HCT116 (cell line): ENCODE data around the gene PDE4D. TPM values are rescaled to one million over a fixed set of nuclear protein-coding genes. Genes with fewer than 3 reads are reported as not detected.
A peak's percentile ranks its signal among the peaks of the same experiment; 100 is the strongest.

Experiments
- ATAC-seq: fragments of 200-7000 bp; cut with Tn5 transposase; 2 replicates; pipeline ENCODE4 v1.9.1; 2020; ENCODE audit warnings: mild to moderate bottlenecking, moderate library complexity
- BruUV-seq: library from RNA; stranded (reverse); fragments of 400-500 nt; replicated peaks from 2 replicates; lab custom pipeline; 2021; lab: Mats Ljungman, UMichigan
- CTCF ChIA-PET: fragments of 300-600 bp; sonication (Branson Sonifier 250); formaldehyde crosslinking; loops from one replicate; lab custom pipeline; 2021; ENCODE audit warnings: antibody characterized with exemption; lab: Charles Lee
- POLR2A ChIA-PET: fragments of 300-600, 350-600 bp; sonication (Branson Sonifier 250); formaldehyde crosslinking; loops from one replicate; lab custom pipeline; 2021; ENCODE audit warnings: antibody characterized with exemption; lab: Charles Lee
- RAD21 ChIA-PET, 2 experiments: fragments of 300-600 bp; sonication (Branson Sonifier 250); formaldehyde crosslinking; loops; one replicate each; lab custom pipeline; 2023; ENCODE audit warnings: low total read pairs in 2 of 2; ENCODE audit not compliant: uncharacterized antibody in 2 of 2, unreplicated experiment in 2 of 2, low non-redundant PET in 1 of 2; lab: Charles Lee
- DNase-seq: peaks from one replicate; pipeline ENCODE4 v3.0.0-alpha.2; 2010; ENCODE audit warnings: low read depth, low spot score
- H2AFZ ChIP-seq: fragments of 200-600 bp; shearing (Covaris generic), sonication (generic); 2 replicates; pipeline ENCODE4 v1.6.1; 2017; ENCODE audit warnings: low read depth, mixed run types, mixed read lengths, antibody characterized with exemption, low read length; ENCODE audit not compliant: poor library complexity, severe bottlenecking
- H3K27ac ChIP-seq: 2 replicates; pipeline ENCODE4 v1.5.1; 2012; ENCODE audit warnings: low read depth, low read length
- H3K27me3 ChIP-seq: fragments of 200-600 bp; sonication (generic); 2 replicates; pipeline ENCODE4 v1.6.1; 2016; ENCODE audit warnings: mixed run types, low read length, mixed read lengths; ENCODE audit not compliant: insufficient read depth
- H3K36me3 ChIP-seq, 2 experiments: fragments of 200-500 bp in 1 of 2; fragments of 200-600 bp in 1 of 2; sonication (Bioruptor generic) in 1 of 2; sonication (generic) in 1 of 2; 2 replicates each; pipeline versions ENCODE4 v1.5.1 to v1.6.1; 2014 to 2016; ENCODE audit warnings: low read length in 2 of 2, inconsistent platforms in 1 of 2, mixed read lengths in 1 of 2, mixed run types in 1 of 2; ENCODE audit not compliant: insufficient read depth in 2 of 2, control insufficient read depth in 1 of 2
- H3K4me1 ChIP-seq, 2 experiments: fragments of 200-600 bp in 1 of 2; sonication (generic) in 1 of 2; 2 replicates each; pipeline versions ENCODE4 v1.5.1 to v1.6.1; 2012 to 2017; ENCODE audit warnings: low read length in 2 of 2, inconsistent platforms in 1 of 2, mild to moderate bottlenecking in 1 of 2, mixed read lengths in 1 of 2, mixed run types in 1 of 2, moderate library complexity in 1 of 2; ENCODE audit not compliant: insufficient read depth in 2 of 2, control insufficient read depth in 1 of 2
- H3K4me2 ChIP-seq: fragments of 200-600 bp; sonication (generic); 2 replicates; pipeline ENCODE4 v1.6.1; 2017; ENCODE audit warnings: mixed run types, low read length, mixed read lengths
- H3K4me3 ChIP-seq, 2 experiments: fragments of 200-600 bp in 1 of 2; sonication (generic) in 1 of 2; replicated peaks in 1 of 2; 2 replicates each; pipeline ENCODE4 v1.5.1; 2011 to 2016; ENCODE audit warnings: low read length in 2 of 2, control low read depth in 1 of 2, low read depth in 1 of 2, mild to moderate bottlenecking in 1 of 2, mixed read lengths in 1 of 2, mixed run types in 1 of 2
- H3K79me2 ChIP-seq: fragments of 200-600 bp; sonication (generic); 2 replicates; pipeline ENCODE4 v1.6.1; 2017; ENCODE audit warnings: mild to moderate bottlenecking, mixed run types, low read length, moderate library complexity, mixed read lengths; ENCODE audit not compliant: insufficient read depth
- H3K9ac ChIP-seq: fragments of 200-600 bp; sonication (generic); 2 replicates; pipeline ENCODE4 v1.6.1; 2016; ENCODE audit warnings: low read length, mixed read lengths
- H3K9me2 ChIP-seq: fragments of 200-600 bp; sonication (generic), shearing (Covaris generic); 2 replicates; pipeline ENCODE4 v1.6.1; 2017; ENCODE audit warnings: mixed run types, mild to moderate bottlenecking, moderate library complexity; ENCODE audit not compliant: insufficient read depth
- H3K9me3 ChIP-seq, 2 experiments: fragments of 200-500 bp in 1 of 2; fragments of 200-600 bp in 1 of 2; sonication (Bioruptor generic) in 1 of 2; sonication (generic) in 1 of 2; 2 replicates each; pipeline ENCODE4 v1.6.1; 2014 to 2017; ENCODE audit warnings: low read length in 2 of 2, mixed read lengths in 2 of 2, inconsistent platforms in 1 of 2, low read depth in 1 of 2, mild to moderate bottlenecking in 1 of 2, mixed run types in 1 of 2, moderate library complexity in 1 of 2; ENCODE audit not compliant: control insufficient read depth in 1 of 2, insufficient read depth in 1 of 2
- H4K20me1 ChIP-seq: fragments of 200-600 bp; sonication (generic), shearing (Covaris generic); 2 replicates; pipeline ENCODE4 v1.6.1; 2017; ENCODE audit warnings: mixed run types, mild to moderate bottlenecking, moderate library complexity; ENCODE audit not compliant: insufficient read depth
- ATF3 ChIP-seq: IDR thresholded peaks from 2 replicates; pipeline ENCODE4 v1.6.1; 2012
- CBX3 ChIP-seq: IDR thresholded peaks from 2 replicates; pipeline ENCODE4 v1.6.1; 2012; ENCODE audit warnings: low read depth
- CTCF ChIP-seq, 3 experiments: fragments of 200-600 bp in 1 of 3; sonication (generic) in 1 of 3; IDR thresholded peaks in 2 of 3; conservative IDR thresholded peaks in 1 of 3; 2 replicates each; pipeline ENCODE4 v1.5.1; 2012 to 2017; ENCODE audit warnings: low read depth in 2 of 3, low read length in 2 of 3, antibody characterized with exemption in 1 of 3, borderline replicate concordance in 1 of 3, control low read depth in 1 of 3, mild to moderate bottlenecking in 1 of 3, mixed read lengths in 1 of 3, mixed run types in 1 of 3, moderate library complexity in 1 of 3; ENCODE audit not compliant: insufficient read depth in 1 of 3
- ELF1 ChIP-seq: IDR thresholded peaks from 2 replicates; pipeline ENCODE4 v1.6.1; 2012; ENCODE audit warnings: low read depth, borderline replicate concordance
- EZH2 ChIP-seq: fragments of 200-600 bp; sonication (generic); IDR thresholded peaks from 2 replicates; pipeline ENCODE4 v1.6.1; 2017; ENCODE audit warnings: antibody characterized with exemption, mixed run types
- EZH2phosphoT487 ChIP-seq: fragments of 200-600 bp; IDR thresholded peaks from 2 replicates; pipeline ENCODE4 v1.6.1; 2018; ENCODE audit warnings: antibody characterized with exemption, borderline replicate concordance
- FOSL1 ChIP-seq: IDR thresholded peaks from 2 replicates; pipeline ENCODE4 v1.6.1; 2012; ENCODE audit warnings: low read depth
- MAX ChIP-seq: IDR thresholded peaks from 2 replicates; pipeline ENCODE4 v1.6.1; 2012
- REST ChIP-seq: IDR thresholded peaks from 2 replicates; pipeline ENCODE4 v1.6.1; 2012; ENCODE audit warnings: low read depth
- SRF ChIP-seq: IDR thresholded peaks from 2 replicates; pipeline ENCODE4 v1.6.1; 2012; ENCODE audit warnings: low read depth
- YY1 ChIP-seq: IDR thresholded peaks from 2 replicates; pipeline ENCODE4 v1.6.1; 2011; ENCODE audit warnings: low read length, low read depth, moderate library complexity, mild to moderate bottlenecking; ENCODE audit not compliant: insufficient replicate concordance; ENCODE audit errors: extremely low read depth
- ZFX ChIP-seq: fragments of 450-650 bp; IDR thresholded peaks from 2 replicates; pipeline ENCODE4 v1.6.1; 2017
- intact Hi-C: fragments of 100-400 bp; cut with micrococcal nuclease; formaldehyde crosslinking; loops from 2 replicates; pipeline ENCODE4 v1.10.0; 2022
- total RNA-seq: library from RNA; stranded (reverse); gene quantifications from one replicate; pipeline ENCODE4 v1.2.1, GENCODE V29; 2021; ENCODE audit not compliant: unreplicated experiment

The PDE4D gene
- total RNA-seq, 1 experiment from 2014 or later, result 1.1 TPM

GRCh38 chr5:59038798-59039295 is 854.7 kb downstream of the PDE4D start:
- no peaks in the 10 kb centered on the region for H3K36me3 ChIP-seq
- DNase-seq (no peak), ATAC-seq (no peak)
- ChIA-PET CTCF (no interaction called here), POLR2A (no interaction called here), RAD21 (no interaction called here)
- peaks cover 40% of the 10 kb centered on the region for H3K27me3 ChIP-seq
- no peak overlapping the region for H3K9ac ChIP-seq
- no peak for TF ChIP-seq ATF3
- no peak for TF ChIP-seq MAX
- no peak for TF ChIP-seq YY1
- TF ChIP-seq CBX3, result no peak
- no peak for TF ChIP-seq FOSL1
- no peak for TF ChIP-seq SRF
- no peak for TF ChIP-seq REST
- no peak for TF ChIP-seq EZH2phosphoT487
- no peak for TF ChIP-seq ZFX
- TF ChIP-seq ELF1, result no peak
- TF ChIP-seq EZH2, result no peak
- no peak for TF ChIP-seq CTCF (IDR thresholded peaks at IDR 0.05 in 2 of 3, conservative IDR thresholded peaks at IDR 0.05 in 1 of 3; ENCODE audit: borderline replicate concordance in 1 of 3, insufficient read depth in 1 of 3, low read depth in 2 of 3, low read length in 2 of 3)
- no peak overlapping the region for H3K27ac ChIP-seq
- H3K9me3 ChIP-seq, result no peaks in the 10 kb centered on the region
- no TSS peak for BruUV-seq
- no peaks in the 10 kb centered on the region for H3K79me2 ChIP-seq
- no peaks in the 10 kb centered on the region for H3K9me2 ChIP-seq
- peak overlapping the region; percentile 46 to 59 for H3K4me3 ChIP-seq
- H2AFZ ChIP-seq, result no peak overlapping the region
- H3K4me2 ChIP-seq, result peak overlapping the region; percentile 82
- peaks cover 2 to 20% of the 10 kb centered on the region in 2 experiments; a peak in 2 of 4 replicates for H3K4me1 ChIP-seq
- no peaks in the 10 kb centered on the region for H4K20me1 ChIP-seq
- intact Hi-C loops, result no loop called here
